IMR-90 (cell line): ENCODE data around the gene AHSG.

Experiments used
- BHLHE40 ChIP-seq: fragments of 150-350 bp; IDR thresholded peaks from 2 replicates; pipeline ENCODE4 v1.6.1; 2016; ENCODE audit warnings: mild to moderate bottlenecking, low read depth, low read length
- CHD1 ChIP-seq: IDR thresholded peaks from 2 replicates; pipeline ENCODE4 v1.6.1; 2012; ENCODE audit warnings: low read depth, low read length, improper control_type of control experiment
- MAFK ChIP-seq: IDR thresholded peaks from 2 replicates; pipeline ENCODE4 v1.6.1; 2012; ENCODE audit warnings: low read depth, low read length, improper control_type of control experiment
- MAZ ChIP-seq: IDR thresholded peaks from 2 replicates; pipeline ENCODE4 v1.6.1; 2012; ENCODE audit warnings: low read depth, mild to moderate bottlenecking, low read length, improper control_type of control experiment, moderate library complexity, borderline replicate concordance
- MXI1 ChIP-seq: IDR thresholded peaks from 2 replicates; pipeline ENCODE4 v1.6.1; 2012; ENCODE audit warnings: low read depth, mild to moderate bottlenecking, low read length, moderate library complexity, borderline replicate concordance
- POLR2A ChIP-seq: IDR thresholded peaks from 2 replicates; pipeline ENCODE4 v1.6.1; 2012; ENCODE audit warnings: mild to moderate bottlenecking, low read depth, low read length
- RAD21 ChIP-seq: IDR thresholded peaks from 2 replicates; pipeline ENCODE4 v1.6.1; 2012; ENCODE audit warnings: low read length, improper control_type of control experiment
- RCOR1 ChIP-seq: IDR thresholded peaks from 2 replicates; pipeline ENCODE4 v1.6.1; 2012; ENCODE audit warnings: mild to moderate bottlenecking, low read length, improper control_type of control experiment; ENCODE audit not compliant: insufficient replicate concordance
- RFX5 ChIP-seq: IDR thresholded peaks from 2 replicates; pipeline ENCODE4 v1.8.0; 2012; ENCODE audit warnings: low read depth, mild to moderate bottlenecking, low read length, moderate library complexity
- TF ChIP-seq, protein P1 (sequence below): conservative IDR thresholded peaks from 2 replicates; pipeline ENCODE4 v1.5.1; 2012; ENCODE audit warnings: mild to moderate bottlenecking, low read depth, low read length, improper control_type of control experiment
- TF ChIP-seq, protein P2 (sequence below): fragments of 150-350 bp; IDR thresholded peaks from 2 replicates; pipeline ENCODE4 v1.6.1; 2017; ENCODE audit warnings: mild to moderate bottlenecking, antibody characterized with exemption, low read length, low read depth
- TF ChIP-seq, protein P3 (sequence below): fragments of 150-350 bp; IDR thresholded peaks from 2 replicates; pipeline ENCODE4 v1.6.1; 2016; ENCODE audit warnings: low read depth, mild to moderate bottlenecking, low read length, moderate library complexity, borderline replicate concordance

DNA sequence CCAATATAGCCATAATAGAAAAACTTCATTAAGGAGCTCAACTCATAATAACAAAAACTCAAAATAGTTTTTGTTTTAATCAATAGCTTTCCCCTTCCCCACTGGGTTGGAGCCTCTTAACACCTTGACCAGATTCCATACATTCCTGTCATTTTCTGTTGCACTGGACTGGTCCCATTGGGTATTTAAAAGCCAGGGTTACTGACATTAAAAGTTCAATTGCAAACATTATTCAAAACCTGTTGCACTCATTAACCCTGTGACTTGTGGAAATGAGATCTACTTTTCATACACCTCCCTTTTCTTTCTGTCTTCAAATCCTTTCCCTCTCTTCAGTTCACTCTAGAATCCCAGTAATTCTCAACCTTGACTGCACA is 51.2 kb downstream of the AHSG start:
- no peak for TF ChIP-seq MAZ
- no peak for TF ChIP-seq RCOR1
- no peak for TF ChIP-seq RFX5
- TF ChIP-seq, protein P1, sequence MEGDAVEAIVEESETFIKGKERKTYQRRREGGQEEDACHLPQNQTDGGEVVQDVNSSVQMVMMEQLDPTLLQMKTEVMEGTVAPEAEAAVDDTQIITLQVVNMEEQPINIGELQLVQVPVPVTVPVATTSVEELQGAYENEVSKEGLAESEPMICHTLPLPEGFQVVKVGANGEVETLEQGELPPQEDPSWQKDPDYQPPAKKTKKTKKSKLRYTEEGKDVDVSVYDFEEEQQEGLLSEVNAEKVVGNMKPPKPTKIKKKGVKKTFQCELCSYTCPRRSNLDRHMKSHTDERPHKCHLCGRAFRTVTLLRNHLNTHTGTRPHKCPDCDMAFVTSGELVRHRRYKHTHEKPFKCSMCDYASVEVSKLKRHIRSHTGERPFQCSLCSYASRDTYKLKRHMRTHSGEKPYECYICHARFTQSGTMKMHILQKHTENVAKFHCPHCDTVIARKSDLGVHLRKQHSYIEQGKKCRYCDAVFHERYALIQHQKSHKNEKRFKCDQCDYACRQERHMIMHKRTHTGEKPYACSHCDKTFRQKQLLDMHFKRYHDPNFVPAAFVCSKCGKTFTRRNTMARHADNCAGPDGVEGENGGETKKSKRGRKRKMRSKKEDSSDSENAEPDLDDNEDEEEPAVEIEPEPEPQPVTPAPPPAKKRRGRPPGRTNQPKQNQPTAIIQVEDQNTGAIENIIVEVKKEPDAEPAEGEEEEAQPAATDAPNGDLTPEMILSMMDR: no peak
- TF ChIP-seq MXI1: no peak
- TF ChIP-seq POLR2A: no peak
- no peak for TF ChIP-seq RAD21
- no peak for TF ChIP-seq CHD1
- no peak for TF ChIP-seq MAFK
- TF ChIP-seq, protein P2, sequence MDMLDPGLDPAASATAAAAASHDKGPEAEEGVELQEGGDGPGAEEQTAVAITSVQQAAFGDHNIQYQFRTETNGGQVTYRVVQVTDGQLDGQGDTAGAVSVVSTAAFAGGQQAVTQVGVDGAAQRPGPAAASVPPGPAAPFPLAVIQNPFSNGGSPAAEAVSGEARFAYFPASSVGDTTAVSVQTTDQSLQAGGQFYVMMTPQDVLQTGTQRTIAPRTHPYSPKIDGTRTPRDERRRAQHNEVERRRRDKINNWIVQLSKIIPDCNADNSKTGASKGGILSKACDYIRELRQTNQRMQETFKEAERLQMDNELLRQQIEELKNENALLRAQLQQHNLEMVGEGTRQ: no peak
- TF ChIP-seq BHLHE40: no peak
- TF ChIP-seq, protein P3, sequence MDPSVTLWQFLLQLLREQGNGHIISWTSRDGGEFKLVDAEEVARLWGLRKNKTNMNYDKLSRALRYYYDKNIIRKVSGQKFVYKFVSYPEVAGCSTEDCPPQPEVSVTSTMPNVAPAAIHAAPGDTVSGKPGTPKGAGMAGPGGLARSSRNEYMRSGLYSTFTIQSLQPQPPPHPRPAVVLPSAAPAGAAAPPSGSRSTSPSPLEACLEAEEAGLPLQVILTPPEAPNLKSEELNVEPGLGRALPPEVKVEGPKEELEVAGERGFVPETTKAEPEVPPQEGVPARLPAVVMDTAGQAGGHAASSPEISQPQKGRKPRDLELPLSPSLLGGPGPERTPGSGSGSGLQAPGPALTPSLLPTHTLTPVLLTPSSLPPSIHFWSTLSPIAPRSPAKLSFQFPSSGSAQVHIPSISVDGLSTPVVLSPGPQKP: no peak
